T-helper 1 cell treated with Interleukin-12 subunit alpha and Interleukin-12 subunit beta and Interleukin-4 antibody, amounts not matched to agents 30 ng/mL and 1 ng/mL, for 36 hours (primary cell): ENCODE measurements around the gene SOS1. TPM values are rescaled to one million over a fixed set of nuclear protein-coding genes. Genes with fewer than 3 reads are reported as not detected.
"Not testable (repeated sequence)": the region's sequence is repeated elsewhere in the genome, so short reads cannot be mapped to it uniquely, and the experiment has no call there.

Source experiments
- intact Hi-C: fragments of 100-400 bp; cut with micrococcal nuclease; formaldehyde crosslinking; loops from one replicate; pipeline ENCODE4 v1.15.1; 2024
- total RNA-seq: library from RNA; stranded (reverse); gene quantifications from 2 replicates; pipeline ENCODE4 v1.2.3, GENCODE V29; 2022

The SOS1 gene
- 264 and 283 TPM in 2 replicates for total RNA-seq

- intact Hi-C loops, result loop anchor here (1.0 to 10.0 kb wide), 5 partner anchors 8 to 1799 kb away; partner anchors contain the start of gene PRKD3
Observed at GRCh38 chr2:39120771-39121522, at the start of gene SOS1. TSS of gene SOS1 (minus strand) at chr2:39121051. CDS start at chr2:39120422, 629 bp downstream.

- intact Hi-C loops, result no loop called here
Observed at GRCh38 chr2:39164089-39164488, 43.2 kb upstream of the SOS1 start.

GRCh38 chr2:39160982-39161381 lies 40.1 kb upstream of the SOS1 start:
- intact Hi-C loops, result no loop called here

GRCh38 chr2:39159283-39159682 lies 38.4 kb upstream of the SOS1 start:
- intact Hi-C loops, result no loop called here

- intact Hi-C loops, result no loop called here
Observed at GRCh38 chr2:39158351-39158750, 37.5 kb upstream of the SOS1 start.

GRCh38 chr2:39156846-39157245 lies 36.0 kb upstream of the SOS1 start:
- intact Hi-C loops, result no loop called here

GRCh38 chr2:39156107-39156506 lies 35.3 kb upstream of the SOS1 start:
- intact Hi-C loops, result no loop called here

- intact Hi-C loops, result not testable (repeated sequence)
Observed at GRCh38 chr2:39155573-39155972, 34.7 kb upstream of the SOS1 start.

- intact Hi-C loops, result no loop called here
Observed at GRCh38 chr2:39154944-39155343, 34.1 kb upstream of the SOS1 start.

GRCh38 chr2:39153312-39153711 lies 32.5 kb upstream of the SOS1 start:
- intact Hi-C loops, result no loop called here

- intact Hi-C loops, result no loop called here
Observed at GRCh38 chr2:39152504-39152903, 31.7 kb upstream of the SOS1 start.

- intact Hi-C loops, result no loop called here
Observed at GRCh38 chr2:39150890-39151497, 30.1 kb upstream of the SOS1 start.

- intact Hi-C loops, result no loop called here
Observed at GRCh38 chr2:39150102-39150562, 29.3 kb upstream of the SOS1 start.

- intact Hi-C loops, result no loop called here
Observed at GRCh38 chr2:39146630-39147029, 25.8 kb upstream of the SOS1 start.

GRCh38 chr2:39145906-39146421 lies 25.1 kb upstream of the SOS1 start:
- intact Hi-C loops, result no loop called here

GRCh38 chr2:39144416-39144815 lies 23.6 kb upstream of the SOS1 start:
- intact Hi-C loops, result no loop called here

GRCh38 chr2:39142904-39143605 lies 22.2 kb upstream of the SOS1 start:
- intact Hi-C loops, result loop anchor here (1.0 kb wide), 3 partner anchors 15 to 73 kb away; partner anchors contain the start of gene SOS1

GRCh38 chr2:39141334-39142271 lies 20.8 kb upstream of the SOS1 start:
- intact Hi-C loops, result loop anchor here (1.0 kb wide), 3 partner anchors 13 to 75 kb away; partner anchors contain the start of gene SOS1

- intact Hi-C loops, result not testable (repeated sequence)
Observed at GRCh38 chr2:39140948-39141333, 20.1 kb upstream of the SOS1 start.

GRCh38 chr2:39140322-39140847 lies 19.5 kb upstream of the SOS1 start:
- intact Hi-C loops, result no loop called here
